BJ (cell line): ENCODE data around the gene SNCB. TPM values are rescaled to one million over a fixed set of nuclear protein-coding genes. Genes with fewer than 3 reads are reported as not detected.

Source experiments
- CTCF ChIA-PET: fragments of 350-600 bp; formaldehyde crosslinking; extraction: SDS; loops from one replicate; lab custom pipeline; 2021; ENCODE audit warnings: antibody characterized with exemption, inconsistent platforms; lab: Yijun Ruan, JAX
- POLR2A ChIA-PET: fragments of 300-600 bp; sonication (Branson Sonifier 250); formaldehyde crosslinking; extraction: SDS; loops from one replicate; lab custom pipeline; 2021; ENCODE audit warnings: antibody characterized with exemption; lab: Charles Lee
- DNase-seq: peaks from one replicate; pipeline ENCODE4 v3.0.0-alpha.2; 2011; ENCODE audit warnings: low read depth
- H3K27me3 ChIP-seq: 2 replicates; pipeline ENCODE4 v1.6.0; 2011; ENCODE audit warnings: low read length; ENCODE audit not compliant: control insufficient read depth, insufficient read depth
- H3K36me3 ChIP-seq: 2 replicates; pipeline ENCODE4 v1.5.1; 2011; ENCODE audit warnings: low read length; ENCODE audit not compliant: control insufficient read depth, insufficient read depth
- H3K4me3 ChIP-seq: 2 replicates; pipeline ENCODE4 v1.5.1; 2011; ENCODE audit warnings: low read depth, mild to moderate bottlenecking, control low read depth, low read length
- CTCF ChIP-seq: IDR thresholded peaks from 2 replicates; pipeline ENCODE4 v1.5.1; 2011; ENCODE audit warnings: low read depth, mild to moderate bottlenecking, control low read depth, inconsistent platforms, low read length, moderate library complexity; ENCODE audit not compliant: insufficient read depth
- polyA plus RNA-seq: library from polyadenylated mRNA; depleted of rRNA; stranded (reverse); fragments of >200 nt; gene quantifications from 2 replicates; pipeline ENCODE4 v1.2.3, GENCODE V29; 2011

Gene SNCB
- polyA plus RNA-seq, 1 experiment = not detected

GRCh38 chr5:176578391-176578808, 51.9 kb downstream of the SNCB start:
- POLR2A ChIA-PET = no interaction called here
- Histone ChIP-seq H3K4me3 (no peak overlapping the region), H3K27me3 (no peaks in the 10 kb centered on the region; the same call in 1 of the 2 replicates), H3K36me3 (no peaks in the 10 kb centered on the region)
- peak; percentile 62 for TF ChIP-seq CTCF
- no peak for DNase-seq
- CTCF ChIA-PET = interaction anchor here (0.9 to 2.4 kb wide), 6 partner anchors 10 to 162 kb away, joined by 3 to 7 read pairs (median 4); partner anchors contain the start of genes CLTB and TSPAN17

GRCh38 chr5:176577312-176578176, 52.8 kb downstream of the SNCB start:
- ChIA-PET CTCF (interaction anchor here (1.2 to 2.4 kb wide), 3 partner anchors 10 to 69 kb away, joined by 4 to 7 read pairs (median 7); partner anchors contain the start of gene TSPAN17), POLR2A (no interaction called here)
- Histone ChIP-seq H3K27me3 (no peaks in the 10 kb centered on the region; the same call in 1 of the 2 replicates), H3K4me3 (no peak overlapping the region), H3K36me3 (no peaks in the 10 kb centered on the region)
- no peak for DNase-seq
- TF ChIP-seq CTCF = no peak

- POLR2A ChIA-PET = no interaction called here
- no peak for DNase-seq
- Histone ChIP-seq H3K36me3 (no peaks in the 10 kb centered on the region), H3K27me3 (no peaks in the 10 kb centered on the region; the same call in 1 of the 2 replicates), H3K4me3 (no peak overlapping the region)
- CTCF ChIA-PET = interaction anchor here (1.0 to 3.3 kb wide), 3 partner anchors 8 to 160 kb away, joined by 3 to 18 read pairs (median 8); partner anchors contain the start of gene CLTB
- TF ChIP-seq CTCF = no peak
Observed at GRCh38 chr5:176575488-176576422, 54.6 kb downstream of the SNCB start.

GRCh38 chr5:176575066-176575465, 55.3 kb downstream of the SNCB start:
- ChIA-PET POLR2A (no interaction called here), CTCF (interaction anchor here (0.7 to 3.3 kb wide), 8 partner anchors 8 to 159 kb away, joined by 3 to 18 read pairs (median 6); partner anchors contain the start of genes CDHR2 and CLTB)
- H3K4me3 ChIP-seq = no peak overlapping the region
- TF ChIP-seq CTCF = no peak
- H3K36me3 ChIP-seq = no peaks in the 10 kb centered on the region
- DNase-seq = no peak
- no peaks in the 10 kb centered on the region for H3K27me3 ChIP-seq
